Measurements from ENCODE around the gene DOK7. TPM values are rescaled to one million over a fixed set of nuclear protein-coding genes. Genes with fewer than 3 reads are reported as not detected.

DOK7 gene
- total and polyA plus RNA-seq, 2 donors (not counting 1 experiment from before 2014, with no cell fraction given), result 0.17 TPM; not detected in 1

DNA sequence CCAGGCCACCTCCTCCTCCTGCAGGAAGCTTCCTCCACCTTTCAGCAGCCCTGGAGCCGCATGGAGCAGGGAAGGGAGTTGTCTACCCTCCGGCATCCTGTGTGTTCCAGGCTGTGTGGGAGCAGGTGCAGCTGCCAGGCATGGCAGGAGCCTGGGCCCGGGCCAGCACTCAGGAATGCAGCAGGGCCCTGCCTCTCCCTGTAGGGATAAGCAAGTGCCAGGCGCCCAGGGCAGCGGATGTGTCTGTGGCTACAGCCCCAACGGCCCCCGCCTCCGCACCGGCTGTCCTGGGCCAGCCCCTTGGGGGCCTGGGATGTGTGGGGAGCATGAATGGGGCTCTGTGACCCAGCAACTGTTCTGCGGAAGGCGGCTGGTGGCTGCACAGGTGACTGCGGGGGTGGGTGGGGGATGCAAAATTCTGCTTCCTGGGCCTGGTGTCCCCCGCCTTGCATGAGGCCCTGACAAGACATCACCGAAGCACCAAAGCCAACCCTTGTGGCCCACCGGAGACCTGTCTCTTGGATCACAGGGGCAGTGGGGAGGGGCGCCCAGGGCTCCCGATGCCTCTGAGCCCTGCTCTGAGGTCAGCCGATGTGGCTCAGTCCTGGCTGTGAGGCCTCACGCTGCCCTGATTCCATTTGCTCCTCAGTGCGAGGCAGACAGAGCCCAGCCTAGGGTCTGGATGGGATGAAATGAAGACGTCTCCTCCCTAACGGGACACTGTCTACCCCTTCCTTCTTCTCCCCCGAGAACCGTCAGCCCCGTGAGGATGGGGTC, 1.4 kb upstream of the DOK7 start:
- Histone ChIP-seq H3K4me3 (replicated peaks in 1 of 4; ENCODE audit: control extremely low read depth in 1 of 4, insufficient read depth in 1 of 4, low read depth in 3 of 4, low read length in 4 of 4) (no peak overlapping the region), H4K20me1 (ENCODE audit: control insufficient read depth, extremely low read depth, insufficient read depth, low read length) (no peaks in the 10 kb centered on the region)

DNA sequence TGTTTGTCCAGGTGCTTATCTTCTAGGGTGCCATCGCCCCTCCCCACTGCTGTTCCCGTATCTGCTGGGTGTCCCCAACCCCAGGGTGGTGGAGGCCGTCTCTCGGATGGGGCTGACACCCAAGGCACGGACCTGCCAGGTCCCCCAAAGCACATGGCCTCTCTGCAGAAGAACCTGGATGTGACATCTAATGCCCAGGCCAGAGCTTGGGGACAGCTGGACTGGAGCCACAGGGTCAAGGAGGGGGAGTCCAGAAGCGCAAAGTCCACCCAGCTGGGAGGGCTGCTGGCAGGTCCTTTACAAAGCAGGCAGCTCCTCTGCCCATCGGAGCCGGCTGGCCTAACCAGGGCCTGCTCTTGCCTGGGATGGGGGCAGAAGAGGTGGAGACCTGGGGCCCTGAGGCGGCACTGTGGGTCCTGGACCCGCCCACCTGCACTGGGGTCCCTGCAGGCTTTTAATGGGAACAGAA, 751 bp upstream of the DOK7 start:
- Histone ChIP-seq H3K9ac (ENCODE audit: insufficient read depth, low read length) (no peak overlapping the region), H3K9me3 (ENCODE audit: control insufficient read depth, insufficient read depth, low read depth, low read length) (no peaks in the 10 kb centered on the region), H3K4me1 (ENCODE audit: control insufficient read depth, extremely low read depth, insufficient read depth, low read length) (no peaks in the 10 kb centered on the region), H3K27me3 (ENCODE audit: control insufficient read depth, insufficient read depth, low read length) (peaks cover 17% of the 10 kb centered on the region), H4K20me1 (ENCODE audit: control insufficient read depth, extremely low read depth, insufficient read depth, low read length) (no peaks in the 10 kb centered on the region), H3K27ac (ENCODE audit: insufficient read depth, low read length) (no peak overlapping the region), H3K4me2 (ENCODE audit: extremely low read depth, insufficient read depth, low read length) (no peak overlapping the region), H3K79me2 (ENCODE audit: control insufficient read depth, insufficient read depth, low read length) (no peaks in the 10 kb centered on the region), H2AFZ (ENCODE audit: low read length) (no peak overlapping the region), H3K36me3 (ENCODE audit: control insufficient read depth, insufficient read depth, low read length) (no peaks in the 10 kb centered on the region), H3K4me3 (replicated peaks in 1 of 4; ENCODE audit: control extremely low read depth in 1 of 4, insufficient read depth in 1 of 4, low read depth in 3 of 4, low read length in 4 of 4) (no peak overlapping the region)
- no peak for DNase-seq (ENCODE audit: low read depth in 2 of 2)
- TF ChIP-seq, protein P1, sequence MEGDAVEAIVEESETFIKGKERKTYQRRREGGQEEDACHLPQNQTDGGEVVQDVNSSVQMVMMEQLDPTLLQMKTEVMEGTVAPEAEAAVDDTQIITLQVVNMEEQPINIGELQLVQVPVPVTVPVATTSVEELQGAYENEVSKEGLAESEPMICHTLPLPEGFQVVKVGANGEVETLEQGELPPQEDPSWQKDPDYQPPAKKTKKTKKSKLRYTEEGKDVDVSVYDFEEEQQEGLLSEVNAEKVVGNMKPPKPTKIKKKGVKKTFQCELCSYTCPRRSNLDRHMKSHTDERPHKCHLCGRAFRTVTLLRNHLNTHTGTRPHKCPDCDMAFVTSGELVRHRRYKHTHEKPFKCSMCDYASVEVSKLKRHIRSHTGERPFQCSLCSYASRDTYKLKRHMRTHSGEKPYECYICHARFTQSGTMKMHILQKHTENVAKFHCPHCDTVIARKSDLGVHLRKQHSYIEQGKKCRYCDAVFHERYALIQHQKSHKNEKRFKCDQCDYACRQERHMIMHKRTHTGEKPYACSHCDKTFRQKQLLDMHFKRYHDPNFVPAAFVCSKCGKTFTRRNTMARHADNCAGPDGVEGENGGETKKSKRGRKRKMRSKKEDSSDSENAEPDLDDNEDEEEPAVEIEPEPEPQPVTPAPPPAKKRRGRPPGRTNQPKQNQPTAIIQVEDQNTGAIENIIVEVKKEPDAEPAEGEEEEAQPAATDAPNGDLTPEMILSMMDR (conservative IDR thresholded peaks at IDR 0.05 in 1 of 2, IDR thresholded peaks at IDR 0.05 in 1 of 2; ENCODE audit: low read depth in 1 of 2, low read length in 2 of 2), result no peak

More for the DNA sequence above, 1.4 kb upstream of the DOK7 start:
- no peaks in the 10 kb centered on the region for H3K4me1 ChIP-seq (ENCODE audit: control insufficient read depth, extremely low read depth, insufficient read depth, low read length)
- no peak for TF ChIP-seq EZH2 (IDR thresholded peaks at IDR 0.05; ENCODE audit: low read length, missing control alignments)
- TF ChIP-seq, protein P1 (conservative IDR thresholded peaks at IDR 0.05 in 1 of 2, IDR thresholded peaks at IDR 0.05 in 1 of 2; ENCODE audit: low read depth in 1 of 2, low read length in 2 of 2), result no peak
- peaks cover 17% of the 10 kb centered on the region for H3K27me3 ChIP-seq (ENCODE audit: control insufficient read depth, insufficient read depth, low read length)
- H3K79me2 ChIP-seq (ENCODE audit: control insufficient read depth, insufficient read depth, low read length), result no peaks in the 10 kb centered on the region
- no peak overlapping the region for H3K4me2 ChIP-seq (ENCODE audit: extremely low read depth, insufficient read depth, low read length)
- peak in 1 of 2 donors; percentile 31 for DNase-seq (ENCODE audit: low read depth in 2 of 2)
- no peaks in the 10 kb centered on the region for H3K36me3 ChIP-seq (ENCODE audit: control insufficient read depth, insufficient read depth, low read length)
- H3K9me3 ChIP-seq (ENCODE audit: control insufficient read depth, insufficient read depth, low read depth, low read length), result no peaks in the 10 kb centered on the region
- no peak overlapping the region for H3K9ac ChIP-seq (ENCODE audit: insufficient read depth, low read length)
- no peak overlapping the region for H3K27ac ChIP-seq (ENCODE audit: insufficient read depth, low read length)
- no peak overlapping the region for H2AFZ ChIP-seq (ENCODE audit: low read length)

DNA sequence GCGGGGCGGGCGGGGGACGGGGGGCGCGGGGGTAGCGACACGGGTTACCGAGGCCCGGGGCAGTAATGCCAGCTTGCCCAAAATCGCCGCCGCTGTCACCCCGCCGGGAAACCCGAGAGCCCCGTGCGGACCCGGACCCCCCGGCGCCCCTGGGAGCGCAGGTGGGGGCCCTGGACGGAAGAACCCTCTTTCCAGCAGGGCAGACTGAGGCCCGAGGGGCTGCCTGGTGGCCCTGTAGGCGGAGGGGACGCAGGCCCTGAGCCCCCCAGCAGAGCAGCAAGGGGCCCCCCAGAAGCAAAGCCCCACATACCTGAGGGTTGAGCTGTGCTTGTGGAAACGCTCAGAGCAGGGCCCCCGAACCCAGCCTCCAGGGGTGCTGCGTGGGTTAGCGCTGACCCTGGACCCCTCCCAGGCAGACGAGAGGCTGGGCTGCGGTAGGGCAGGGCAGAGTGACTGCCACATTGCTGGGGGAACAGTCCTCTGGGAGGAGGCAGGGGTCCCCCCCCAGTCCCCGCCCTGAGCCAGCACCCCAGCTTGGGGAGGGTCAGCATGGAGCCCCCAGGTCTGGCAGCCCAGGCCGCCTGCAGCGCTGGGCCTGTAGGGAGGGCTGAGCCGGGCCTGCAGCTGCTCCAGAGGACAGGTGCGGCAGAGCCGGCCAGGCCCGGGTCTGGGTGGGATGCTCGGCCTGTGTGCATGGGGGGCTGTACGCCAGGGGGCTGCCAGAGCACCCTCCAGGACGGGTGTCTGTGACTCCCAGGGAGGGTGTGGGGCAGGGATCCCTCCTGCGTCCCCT, 646 bp downstream of the DOK7 start:
- TF ChIP-seq, protein P1 (conservative IDR thresholded peaks at IDR 0.05 in 1 of 2, IDR thresholded peaks at IDR 0.05 in 1 of 2; ENCODE audit: low read depth in 1 of 2, low read length in 2 of 2), result no peak
- no peak for TF ChIP-seq EZH2 (IDR thresholded peaks at IDR 0.05; ENCODE audit: low read length, missing control alignments)
- H3K4me2 ChIP-seq (ENCODE audit: extremely low read depth, insufficient read depth, low read length), result no peak overlapping the region
- H2AFZ ChIP-seq (ENCODE audit: low read length), result no peak overlapping the region
- H3K79me2 ChIP-seq (ENCODE audit: control insufficient read depth, insufficient read depth, low read length), result no peaks in the 10 kb centered on the region
- no peak overlapping the region for H3K4me3 ChIP-seq (replicated peaks in 1 of 4; ENCODE audit: control extremely low read depth in 1 of 4, insufficient read depth in 1 of 4, low read depth in 3 of 4, low read length in 4 of 4)
- H3K27me3 ChIP-seq (ENCODE audit: control insufficient read depth, insufficient read depth, low read length), result peaks cover 12% of the 10 kb centered on the region
- no peak overlapping the region for H3K27ac ChIP-seq (ENCODE audit: insufficient read depth, low read length)
- H3K9me3 ChIP-seq (ENCODE audit: control insufficient read depth, insufficient read depth, low read depth, low read length), result peaks cover 4% of the 10 kb centered on the region
- no peak for DNase-seq (ENCODE audit: low read depth in 2 of 2)
- no peaks in the 10 kb centered on the region for H3K4me1 ChIP-seq (ENCODE audit: control insufficient read depth, extremely low read depth, insufficient read depth, low read length)
- no peak overlapping the region for H3K9ac ChIP-seq (ENCODE audit: insufficient read depth, low read length)
- no peaks in the 10 kb centered on the region for H4K20me1 ChIP-seq (ENCODE audit: control insufficient read depth, extremely low read depth, insufficient read depth, low read length)
- no peaks in the 10 kb centered on the region for H3K36me3 ChIP-seq (ENCODE audit: control insufficient read depth, insufficient read depth, low read length)

All from fibroblast of lung (primary cell).